Measurements from ENCODE around the gene EZH1.
A peak's percentile ranks its signal among the peaks of the same experiment; 100 is the strongest.

EZH1 gene

GRCh38 chr17:42784811-42785592 lies 40.2 kb upstream of the EZH1 start:
- Histone ChIP-seq H3K4me1 (ENCODE audit: insufficient read depth, poor library complexity, severe bottlenecking) (peaks cover 14% of the 10 kb centered on the region), H3K36me3 (ENCODE audit: low read depth) (no peaks in the 10 kb centered on the region), H3K9me3 (ENCODE audit: severe bottlenecking) (no peaks in the 10 kb centered on the region), H3K4me3 (ENCODE audit: severe bottlenecking) (no peak overlapping the region), H3K27ac (ENCODE audit: poor library complexity, severe bottlenecking) (no peak overlapping the region), H3K27me3 (ENCODE audit: insufficient read depth, poor library complexity, severe bottlenecking) (no peaks in the 10 kb centered on the region)
- no peak for ATAC-seq (ENCODE audit: low read depth)
- TF ChIP-seq CTCF (IDR thresholded peaks at IDR 0.05; ENCODE audit: poor library complexity, severe bottlenecking): no peak
- DNase-seq (ENCODE audit: low spot score): no peak

- DNase-seq (ENCODE audit: low spot score) (no peak), ATAC-seq (ENCODE audit: low read depth) (no peak)
- no peaks in the 10 kb centered on the region for H3K9me3 ChIP-seq (ENCODE audit: severe bottlenecking)
- TF ChIP-seq CTCF (IDR thresholded peaks at IDR 0.05; ENCODE audit: poor library complexity, severe bottlenecking): no peak
- peak overlapping the region; percentile 84 for H3K27ac ChIP-seq (ENCODE audit: poor library complexity, severe bottlenecking)
- H3K4me3 ChIP-seq (ENCODE audit: severe bottlenecking): no peak overlapping the region
- no peaks in the 10 kb centered on the region for H3K27me3 ChIP-seq (ENCODE audit: insufficient read depth, poor library complexity, severe bottlenecking)
- H3K4me1 ChIP-seq (ENCODE audit: insufficient read depth, poor library complexity, severe bottlenecking): peaks cover 14% of the 10 kb centered on the region
- H3K36me3 ChIP-seq (ENCODE audit: low read depth): peaks cover 3% of the 10 kb centered on the region
Measured at GRCh38 chr17:42784409-42784808, 39.6 kb upstream of the EZH1 start.

- peak overlapping the region; percentile 84 for H3K27ac ChIP-seq (ENCODE audit: poor library complexity, severe bottlenecking)
- no peak for TF ChIP-seq CTCF (IDR thresholded peaks at IDR 0.05; ENCODE audit: poor library complexity, severe bottlenecking)
Measured at GRCh38 chr17:42783791-42784138, 38.9 kb upstream of the EZH1 start.

GRCh38 chr17:42783062-42783790 lies 38.4 kb upstream of the EZH1 start:
- Histone ChIP-seq H3K9me3 (ENCODE audit: severe bottlenecking) (no peaks in the 10 kb centered on the region), H3K4me3 (ENCODE audit: severe bottlenecking) (no peak overlapping the region), H3K27ac (ENCODE audit: poor library complexity, severe bottlenecking) (peak overlapping the region; percentile 84), H3K27me3 (ENCODE audit: insufficient read depth, poor library complexity, severe bottlenecking) (no peaks in the 10 kb centered on the region), H3K36me3 (ENCODE audit: low read depth) (peaks cover 11% of the 10 kb centered on the region), H3K4me1 (ENCODE audit: insufficient read depth, poor library complexity, severe bottlenecking) (peaks cover 14% of the 10 kb centered on the region)
- ATAC-seq (ENCODE audit: low read depth): peak; percentile 91
- DNase-seq (ENCODE audit: low spot score): no peak
- TF ChIP-seq CTCF (IDR thresholded peaks at IDR 0.05; ENCODE audit: poor library complexity, severe bottlenecking): no peak

More at GRCh38 chr17:42783791-42784138, 38.9 kb upstream of the EZH1 start:
- no peak for DNase-seq (ENCODE audit: low spot score)
- Histone ChIP-seq H3K36me3 (ENCODE audit: low read depth) (peaks cover 10% of the 10 kb centered on the region), H3K4me1 (ENCODE audit: insufficient read depth, poor library complexity, severe bottlenecking) (peaks cover 14% of the 10 kb centered on the region), H3K27me3 (ENCODE audit: insufficient read depth, poor library complexity, severe bottlenecking) (no peaks in the 10 kb centered on the region), H3K9me3 (ENCODE audit: severe bottlenecking) (no peaks in the 10 kb centered on the region), H3K4me3 (ENCODE audit: severe bottlenecking) (no peak overlapping the region)
- ATAC-seq (ENCODE audit: low read depth): no peak

Data from RWPE2 (cell line).